Dedifferentiated amniotic fluid mesenchymal stem cell (primary cell): Measurements from ENCODE around the gene CCR5AS.

ENCODE experiments used
- DNase-seq: peaks from one replicate; pipeline ENCODE4 v3.0.0-alpha.2; 2016; ENCODE audit errors: extremely low spot score

CCR5AS gene

DNA sequence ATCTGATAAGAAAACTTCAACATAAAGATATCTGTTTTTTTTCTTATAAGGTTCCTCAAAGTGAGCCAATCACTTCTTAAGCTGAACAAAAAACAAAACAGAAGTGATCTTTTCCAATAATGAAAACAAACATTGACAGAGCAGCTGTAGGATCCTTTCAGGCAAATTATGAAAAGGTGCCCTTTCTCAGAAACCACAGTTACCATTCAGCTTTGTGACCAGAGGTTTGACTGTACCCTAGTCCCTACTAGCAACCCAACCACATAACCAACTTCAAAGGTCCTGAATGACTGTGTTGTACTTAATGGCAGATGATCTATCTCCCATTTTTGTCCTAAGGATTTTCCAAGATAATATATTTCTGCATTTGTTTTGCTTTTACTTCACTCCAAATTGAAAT lies 92.3 kb downstream of the CCR5AS start:
- no peak for DNase-seq
